Measurements from ENCODE around the gene HDAC8.

DNA sequence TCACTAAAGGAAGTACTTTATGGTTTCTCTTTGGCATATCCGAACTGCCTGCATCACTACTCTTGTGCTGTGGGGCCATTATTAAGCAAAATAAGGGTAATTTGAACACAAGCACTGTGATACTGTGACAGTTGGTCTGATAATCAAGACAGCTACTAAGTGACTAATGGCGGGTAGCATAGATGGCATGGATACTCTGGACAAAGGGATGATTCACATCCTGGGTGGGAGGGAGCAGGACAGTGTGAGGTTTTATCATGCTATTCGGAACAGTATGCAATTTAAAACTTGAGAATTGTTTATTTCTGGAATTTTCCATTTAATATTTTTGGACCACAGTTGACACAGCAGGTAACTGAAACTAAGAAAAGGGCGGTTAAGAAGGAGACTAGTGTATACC lies 214.3 kb downstream of the HDAC8 start:
- TF ChIP-seq, protein P1, sequence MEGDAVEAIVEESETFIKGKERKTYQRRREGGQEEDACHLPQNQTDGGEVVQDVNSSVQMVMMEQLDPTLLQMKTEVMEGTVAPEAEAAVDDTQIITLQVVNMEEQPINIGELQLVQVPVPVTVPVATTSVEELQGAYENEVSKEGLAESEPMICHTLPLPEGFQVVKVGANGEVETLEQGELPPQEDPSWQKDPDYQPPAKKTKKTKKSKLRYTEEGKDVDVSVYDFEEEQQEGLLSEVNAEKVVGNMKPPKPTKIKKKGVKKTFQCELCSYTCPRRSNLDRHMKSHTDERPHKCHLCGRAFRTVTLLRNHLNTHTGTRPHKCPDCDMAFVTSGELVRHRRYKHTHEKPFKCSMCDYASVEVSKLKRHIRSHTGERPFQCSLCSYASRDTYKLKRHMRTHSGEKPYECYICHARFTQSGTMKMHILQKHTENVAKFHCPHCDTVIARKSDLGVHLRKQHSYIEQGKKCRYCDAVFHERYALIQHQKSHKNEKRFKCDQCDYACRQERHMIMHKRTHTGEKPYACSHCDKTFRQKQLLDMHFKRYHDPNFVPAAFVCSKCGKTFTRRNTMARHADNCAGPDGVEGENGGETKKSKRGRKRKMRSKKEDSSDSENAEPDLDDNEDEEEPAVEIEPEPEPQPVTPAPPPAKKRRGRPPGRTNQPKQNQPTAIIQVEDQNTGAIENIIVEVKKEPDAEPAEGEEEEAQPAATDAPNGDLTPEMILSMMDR (IDR thresholded peaks at IDR 0.05): no peak
- TF ChIP-seq POLR2AphosphoS5 (IDR thresholded peaks at IDR 0.05; ENCODE audit: low read depth, low read length): no peak
- no peak for TF ChIP-seq REST (IDR thresholded peaks at IDR 0.05; ENCODE audit: insufficient read depth in 1 of 2, low read depth in 2 of 2, low read length in 1 of 2)
- TF ChIP-seq SIN3A (IDR thresholded peaks at IDR 0.05; ENCODE audit: borderline replicate concordance, insufficient read depth, low read depth, low read length): no peak
